Astrocyte (in vitro differentiated cells and primary cell): Measurements from ENCODE around the gene MOXD1. TPM values are rescaled to one million over a fixed set of nuclear protein-coding genes. Genes with fewer than 3 reads are reported as not detected.

ENCODE experiments used
- DNase-seq: peaks from one replicate; pipeline ENCODE4 v3.0.0-alpha.2; 2010; ENCODE audit warnings: low read depth
- FAIRE-seq: peaks from 2 replicates; lab custom pipeline; 2011; peaks lifted over from hg19 to GRCh38; lab: Jason Lieb, UNC
- H2AFZ ChIP-seq: 2 replicates; pipeline ENCODE4 v1.6.0; 2012; ENCODE audit warnings: low read depth, low read length, inconsistent platforms
- H3K27ac ChIP-seq: 2 replicates; pipeline ENCODE4 v1.5.1; 2011; ENCODE audit warnings: low read depth, low read length, inconsistent platforms
- H3K27me3 ChIP-seq: 2 replicates; pipeline ENCODE4 v1.6.0; 2011; ENCODE audit warnings: low read length, inconsistent platforms; ENCODE audit not compliant: insufficient read depth
- H3K36me3 ChIP-seq: 2 replicates; pipeline ENCODE4 v1.5.1; 2011; ENCODE audit warnings: low read length, inconsistent platforms; ENCODE audit not compliant: insufficient read depth
- H3K4me1 ChIP-seq: 2 replicates; pipeline ENCODE4 v1.5.1; 2011; ENCODE audit warnings: low read length, inconsistent platforms; ENCODE audit not compliant: insufficient read depth
- H3K4me2 ChIP-seq: 2 replicates; pipeline ENCODE4 v1.6.0; 2012; ENCODE audit warnings: low read length, inconsistent platforms
- H3K4me3 ChIP-seq: 2 replicates; pipeline ENCODE4 v1.5.1; 2011; ENCODE audit warnings: low read depth, mild to moderate bottlenecking, low read length, inconsistent platforms; ENCODE audit not compliant: insufficient read depth
- H3K79me2 ChIP-seq: 2 replicates; pipeline ENCODE4 v1.6.0; 2012; ENCODE audit warnings: mild to moderate bottlenecking, low read length, inconsistent platforms; ENCODE audit not compliant: insufficient read depth
- H3K9ac ChIP-seq: 2 replicates; pipeline ENCODE4 v1.6.0; 2012; ENCODE audit warnings: mild to moderate bottlenecking, low read length, inconsistent platforms
- H3K9me3 ChIP-seq: 2 replicates; pipeline ENCODE4 v1.5.1; 2012; ENCODE audit warnings: low read depth, mild to moderate bottlenecking, low read length, inconsistent platforms; ENCODE audit not compliant: insufficient read depth
- H4K20me1 ChIP-seq: 2 replicates; pipeline ENCODE4 v1.6.0; 2012; ENCODE audit warnings: low read length, inconsistent platforms; ENCODE audit not compliant: insufficient read depth
- H3K27ac Mint-ChIP-seq: one replicate; pipeline ENCODE4 v1.8.0; 2021; ENCODE audit warnings: mild to moderate bottlenecking, mixed read lengths; ENCODE audit not compliant: unreplicated experiment
- H3K27me3 Mint-ChIP-seq: one replicate; pipeline ENCODE4 v1.8.0; 2021; ENCODE audit warnings: low read depth, mixed read lengths; ENCODE audit not compliant: unreplicated experiment
- H3K36me3 Mint-ChIP-seq: one replicate; pipeline ENCODE4 v1.8.0; 2021; ENCODE audit warnings: low read depth, mixed read lengths; ENCODE audit not compliant: unreplicated experiment
- H3K4me1 Mint-ChIP-seq: one replicate; pipeline ENCODE4 v1.8.0; 2021; ENCODE audit warnings: low read depth, mixed read lengths; ENCODE audit not compliant: unreplicated experiment
- H3K4me3 Mint-ChIP-seq: one replicate; pipeline ENCODE4 v1.8.0; 2021; ENCODE audit warnings: mild to moderate bottlenecking, moderate library complexity, mixed read lengths; ENCODE audit not compliant: unreplicated experiment
- H3K9me3 Mint-ChIP-seq: one replicate; pipeline ENCODE4 v1.8.0; 2021; ENCODE audit warnings: mild to moderate bottlenecking, mixed read lengths; ENCODE audit not compliant: unreplicated experiment
- CTCF ChIP-seq: IDR thresholded peaks from 2 replicates; pipeline ENCODE4 v1.5.1; 2011; ENCODE audit warnings: low read depth, mild to moderate bottlenecking, inconsistent platforms, low read length, moderate library complexity; ENCODE audit not compliant: insufficient read depth
- EZH2 ChIP-seq: IDR thresholded peaks from 2 replicates; pipeline ENCODE4 v1.6.1; 2012; ENCODE audit warnings: mild to moderate bottlenecking, low read length, inconsistent platforms; ENCODE audit not compliant: insufficient read depth
- total RNA-seq: library from RNA; stranded (reverse); gene quantifications from 2 replicates; pipeline ENCODE4 v1.2.1, GENCODE V29; 2021

Gene MOXD1
- total RNA-seq, 1 donor from 2014 or later = 3.5 TPM

- no peak overlapping the region for H3K4me2 ChIP-seq
- no peaks in the 10 kb centered on the region for H3K4me1 ChIP-seq
- H3K27me3 ChIP-seq = no peaks in the 10 kb centered on the region
- no peak overlapping the region for H3K9ac ChIP-seq
- no peaks in the 10 kb centered on the region for H3K79me2 ChIP-seq
- DNase-seq = no peak
- no peak overlapping the region for H3K27ac Mint-ChIP-seq
- no peaks in the 10 kb centered on the region for H3K9me3 ChIP-seq
- no peak overlapping the region for H3K4me3 Mint-ChIP-seq
- no peak overlapping the region for H3K27ac ChIP-seq
- H2AFZ ChIP-seq = no peak overlapping the region
- no peak overlapping the region for H3K4me3 ChIP-seq
- no peaks in the 10 kb centered on the region for H3K4me1 Mint-ChIP-seq
- TF ChIP-seq CTCF (no peak), EZH2 (no peak)
- H3K36me3 Mint-ChIP-seq = no peaks in the 10 kb centered on the region
- no peaks in the 10 kb centered on the region for H3K27me3 Mint-ChIP-seq
- H4K20me1 ChIP-seq = no peaks in the 10 kb centered on the region
- H3K9me3 Mint-ChIP-seq = no peaks in the 10 kb centered on the region
- peak; percentile 70 for FAIRE-seq
- no peaks in the 10 kb centered on the region for H3K36me3 ChIP-seq
These were observed 135.7 kb downstream of the MOXD1 start for GRCh38 chr6:132265451-132266097.

GRCh38 chr6:132264021-132264500 lies 137.2 kb downstream of the MOXD1 start:
- H3K79me2 ChIP-seq = no peaks in the 10 kb centered on the region
- H3K27ac ChIP-seq = no peak overlapping the region
- Mint-ChIP-seq H3K9me3 (no peaks in the 10 kb centered on the region), H3K27ac (no peak overlapping the region), H3K4me1 (no peaks in the 10 kb centered on the region), H3K36me3 (no peaks in the 10 kb centered on the region), H3K4me3 (no peak overlapping the region), H3K27me3 (no peaks in the 10 kb centered on the region)
- no peaks in the 10 kb centered on the region for H3K27me3 ChIP-seq
- no peak for TF ChIP-seq CTCF
- H3K9ac ChIP-seq = no peak overlapping the region
- no peak overlapping the region for H3K4me3 ChIP-seq
- no peak for FAIRE-seq
- H3K4me2 ChIP-seq = no peak overlapping the region
- no peaks in the 10 kb centered on the region for H3K9me3 ChIP-seq
- H3K4me1 ChIP-seq = no peaks in the 10 kb centered on the region
- no peaks in the 10 kb centered on the region for H3K36me3 ChIP-seq
- H4K20me1 ChIP-seq = no peaks in the 10 kb centered on the region
- no peak overlapping the region for H2AFZ ChIP-seq
- no peak for DNase-seq

GRCh38 chr6:132261354-132261753 lies 139.9 kb downstream of the MOXD1 start:
- Histone ChIP-seq H3K9me3 (no peaks in the 10 kb centered on the region), H3K4me1 (no peaks in the 10 kb centered on the region), H3K36me3 (no peaks in the 10 kb centered on the region), H3K27ac (no peak overlapping the region), H3K27me3 (no peaks in the 10 kb centered on the region), H3K9ac (no peak overlapping the region), H3K4me2 (no peak overlapping the region), H3K4me3 (no peak overlapping the region), H3K79me2 (no peaks in the 10 kb centered on the region), H2AFZ (no peak overlapping the region), H4K20me1 (no peaks in the 10 kb centered on the region)
- no peaks in the 10 kb centered on the region for H3K36me3 Mint-ChIP-seq
- H3K4me3 Mint-ChIP-seq = no peak overlapping the region
- H3K9me3 Mint-ChIP-seq = no peaks in the 10 kb centered on the region
- no peaks in the 10 kb centered on the region for H3K27me3 Mint-ChIP-seq
- DNase-seq (no peak), FAIRE-seq (no peak)
- no peak for TF ChIP-seq EZH2
- no peak for TF ChIP-seq CTCF
- H3K27ac Mint-ChIP-seq = no peak overlapping the region
- peaks cover 3% of the 10 kb centered on the region for H3K4me1 Mint-ChIP-seq
